BJ (cell line): ENCODE measurements around the gene NDUFS6. TPM values are rescaled to one million over a fixed set of nuclear protein-coding genes. Genes with fewer than 3 reads are reported as not detected.
"Not testable (repeated sequence)": the region's sequence is repeated elsewhere in the genome, so short reads cannot be mapped to it uniquely, and the experiment has no call there.

Experiments
- CTCF ChIA-PET: fragments of 350-600 bp; formaldehyde crosslinking; extraction: SDS; loops from one replicate; lab custom pipeline; 2021; ENCODE audit warnings: antibody characterized with exemption, inconsistent platforms; lab: Yijun Ruan, JAX
- POLR2A ChIA-PET: fragments of 300-600 bp; sonication (Branson Sonifier 250); formaldehyde crosslinking; extraction: SDS; loops from one replicate; lab custom pipeline; 2021; ENCODE audit warnings: antibody characterized with exemption; lab: Charles Lee
- DNase-seq: peaks from one replicate; pipeline ENCODE4 v3.0.0-alpha.2; 2011; ENCODE audit warnings: low read depth
- H3K27me3 ChIP-seq: 2 replicates; pipeline ENCODE4 v1.6.0; 2011; ENCODE audit warnings: low read length; ENCODE audit not compliant: control insufficient read depth, insufficient read depth
- H3K36me3 ChIP-seq: 2 replicates; pipeline ENCODE4 v1.5.1; 2011; ENCODE audit warnings: low read length; ENCODE audit not compliant: control insufficient read depth, insufficient read depth
- H3K4me3 ChIP-seq: 2 replicates; pipeline ENCODE4 v1.5.1; 2011; ENCODE audit warnings: low read depth, mild to moderate bottlenecking, control low read depth, low read length
- CTCF ChIP-seq: IDR thresholded peaks from 2 replicates; pipeline ENCODE4 v1.5.1; 2011; ENCODE audit warnings: low read depth, mild to moderate bottlenecking, control low read depth, inconsistent platforms, low read length, moderate library complexity; ENCODE audit not compliant: insufficient read depth
- polyA plus RNA-seq: library from polyadenylated mRNA; depleted of rRNA; stranded (reverse); fragments of >200 nt; gene quantifications from 2 replicates; pipeline ENCODE4 v1.2.3, GENCODE V29; 2011

NDUFS6 gene
- polyA plus RNA-seq, 1 experiment, result 26.6 TPM

GRCh38 chr5:1840071-1840547 is 38.9 kb downstream of the NDUFS6 start:
- CTCF ChIA-PET, result no interaction called here

GRCh38 chr5:1840741-1841521 is 39.7 kb downstream of the NDUFS6 start:
- peaks cover 1% of the 10 kb centered on the region; the same call in 1 of the 2 replicates for H3K27me3 ChIP-seq
- H3K4me3 ChIP-seq, result no peak overlapping the region
- POLR2A ChIA-PET, result no interaction called here
- no peak for TF ChIP-seq CTCF
- no peaks in the 10 kb centered on the region for H3K36me3 ChIP-seq
- no peak for DNase-seq
- CTCF ChIA-PET, result no interaction called here

More at GRCh38 chr5:1840071-1840547, 38.9 kb downstream of the NDUFS6 start:
- peaks cover 1% of the 10 kb centered on the region; the same call in 1 of the 2 replicates for H3K27me3 ChIP-seq
- DNase-seq, result no peak
- H3K4me3 ChIP-seq, result no peak overlapping the region
- TF ChIP-seq CTCF, result no peak
- H3K36me3 ChIP-seq, result no peaks in the 10 kb centered on the region
- POLR2A ChIA-PET, result no interaction called here

GRCh38 chr5:1842004-1842819 is 41.0 kb downstream of the NDUFS6 start:
- H3K27me3 ChIP-seq, result peaks cover 1% of the 10 kb centered on the region; the same call in 1 of the 2 replicates
- ChIA-PET CTCF (no interaction called here), POLR2A (no interaction called here)
- no peak for TF ChIP-seq CTCF
- no peak for DNase-seq
- H3K36me3 ChIP-seq, result no peaks in the 10 kb centered on the region
- H3K4me3 ChIP-seq, result no peak overlapping the region

- POLR2A ChIA-PET, CTCF ChIA-PET, H3K4me3 ChIP-seq, H3K27me3 ChIP-seq, DNase-seq, H3K36me3 ChIP-seq: not testable (repeated sequence)
Observed at GRCh38 chr5:1843761-1844160, 42.6 kb downstream of the NDUFS6 start.

GRCh38 chr5:1844708-1845436 is 43.7 kb downstream of the NDUFS6 start:
- no peaks in the 10 kb centered on the region for H3K36me3 ChIP-seq
- ChIA-PET POLR2A (no interaction called here), CTCF (interaction anchor here (0.5 kb wide), 1 partner anchor 39 kb away, joined by 3 read pairs; no protein-coding TSS in a partner anchor)
- H3K4me3 ChIP-seq, result no peak overlapping the region
- no peak for DNase-seq
- H3K27me3 ChIP-seq, result peaks cover 3% of the 10 kb centered on the region
- no peak for TF ChIP-seq CTCF
